H1 (cell line): Measurements from ENCODE around the gene SIK3.

Source experiments
- BCL11A ChIP-seq, 2 experiments: IDR thresholded peaks; one replicate each; pipeline ENCODE4 v1.6.1; 2011; ENCODE audit warnings: low read depth in 2 of 2, low read length in 2 of 2, mild to moderate bottlenecking in 2 of 2
- HDAC6 ChIP-seq: IDR thresholded peaks from one replicate; pipeline ENCODE4 v1.7.1; 2012; ENCODE audit warnings: low read depth, mild to moderate bottlenecking, inconsistent platforms, low read length, moderate library complexity
- MAFK ChIP-seq: IDR thresholded peaks from 2 replicates; pipeline ENCODE4 v1.6.1; 2012; ENCODE audit warnings: low read depth, mild to moderate bottlenecking, improper control_type of control experiment, low read length
- POLR2A ChIP-seq, 2 experiments: IDR thresholded peaks; 1 replicate in 1 of 2; 2 replicates in 1 of 2; pipeline ENCODE4 v1.6.1; 2011; ENCODE audit warnings: low read depth in 2 of 2, low read length in 2 of 2, mild to moderate bottlenecking in 2 of 2; ENCODE audit errors: control extremely low read depth in 1 of 2
- POLR2AphosphoS5 ChIP-seq: IDR thresholded peaks from 2 replicates; pipeline ENCODE4 v1.6.1; 2011; ENCODE audit warnings: low read depth, low read length
- SRF ChIP-seq: IDR thresholded peaks from 2 replicates; pipeline ENCODE4 v1.6.1; 2011; ENCODE audit warnings: mild to moderate bottlenecking, low read depth, low read length, moderate library complexity
- TEAD4 ChIP-seq: IDR thresholded peaks from 2 replicates; pipeline ENCODE4 v1.6.1; 2012; ENCODE audit warnings: low read depth, low read length, inconsistent platforms, mixed read lengths
- TF ChIP-seq, protein P1 (sequence below), 3 experiments: IDR thresholded peaks; 1 replicate in 2 of 3; 2 replicates in 1 of 3; pipeline versions ENCODE4 v1.5.1 to v1.6.1; 2011; ENCODE audit warnings: low read length in 3 of 3, mild to moderate bottlenecking in 3 of 3, inconsistent platforms in 2 of 3, low read depth in 1 of 3, moderate library complexity in 1 of 3; ENCODE audit not compliant: insufficient read depth in 1 of 3; ENCODE audit errors: control extremely low read depth in 1 of 3

DNA sequence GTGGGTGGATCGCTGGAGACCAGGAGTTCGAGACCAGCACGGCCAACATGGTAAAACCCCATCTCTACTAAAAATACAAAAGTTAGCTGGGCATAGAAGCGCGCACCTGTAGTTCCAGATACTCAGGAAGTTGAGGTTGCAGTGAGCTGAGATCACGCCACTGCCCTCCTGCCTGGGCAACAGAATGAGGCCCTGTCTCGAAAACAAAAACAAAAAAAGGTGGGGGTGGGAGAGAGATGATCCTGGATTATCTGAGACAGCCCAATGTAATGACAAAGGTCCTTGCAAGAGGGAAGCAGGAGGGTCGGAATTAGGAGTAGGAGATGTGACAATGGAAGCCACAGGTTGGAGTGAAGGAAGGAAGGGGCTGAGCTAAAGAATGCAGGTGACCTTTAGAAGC lies 173.2 kb downstream of the SIK3 start:
- TF ChIP-seq HDAC6 (no peak), POLR2AphosphoS5 (no peak), TEAD4 (no peak), POLR2A (IDR thresholded peaks at IDR 0.05; ENCODE audit: control extremely low read depth in 1 of 2, low read depth in 2 of 2, low read length in 2 of 2) (no peak), MAFK (no peak), SRF (no peak), BCL11A (IDR thresholded peaks at IDR 0.05; ENCODE audit: low read depth in 2 of 2, low read length in 2 of 2) (no peak)
- TF ChIP-seq, protein P1, sequence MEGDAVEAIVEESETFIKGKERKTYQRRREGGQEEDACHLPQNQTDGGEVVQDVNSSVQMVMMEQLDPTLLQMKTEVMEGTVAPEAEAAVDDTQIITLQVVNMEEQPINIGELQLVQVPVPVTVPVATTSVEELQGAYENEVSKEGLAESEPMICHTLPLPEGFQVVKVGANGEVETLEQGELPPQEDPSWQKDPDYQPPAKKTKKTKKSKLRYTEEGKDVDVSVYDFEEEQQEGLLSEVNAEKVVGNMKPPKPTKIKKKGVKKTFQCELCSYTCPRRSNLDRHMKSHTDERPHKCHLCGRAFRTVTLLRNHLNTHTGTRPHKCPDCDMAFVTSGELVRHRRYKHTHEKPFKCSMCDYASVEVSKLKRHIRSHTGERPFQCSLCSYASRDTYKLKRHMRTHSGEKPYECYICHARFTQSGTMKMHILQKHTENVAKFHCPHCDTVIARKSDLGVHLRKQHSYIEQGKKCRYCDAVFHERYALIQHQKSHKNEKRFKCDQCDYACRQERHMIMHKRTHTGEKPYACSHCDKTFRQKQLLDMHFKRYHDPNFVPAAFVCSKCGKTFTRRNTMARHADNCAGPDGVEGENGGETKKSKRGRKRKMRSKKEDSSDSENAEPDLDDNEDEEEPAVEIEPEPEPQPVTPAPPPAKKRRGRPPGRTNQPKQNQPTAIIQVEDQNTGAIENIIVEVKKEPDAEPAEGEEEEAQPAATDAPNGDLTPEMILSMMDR (IDR thresholded peaks at IDR 0.05; ENCODE audit: control extremely low read depth in 1 of 3, insufficient read depth in 1 of 3, low read depth in 1 of 3, low read length in 3 of 3): no peak
